ENCODE measurements around the gene ZNF689. TPM values are rescaled to one million over a fixed set of nuclear protein-coding genes. Genes with fewer than 3 reads are reported as not detected.
"Not testable (repeated sequence)": the region's sequence is repeated elsewhere in the genome, so short reads cannot be mapped to it uniquely, and the experiment has no call there.

ZNF689 gene
- total RNA-seq, 1 experiment from 2014 or later, result 7.3 TPM

DNA sequence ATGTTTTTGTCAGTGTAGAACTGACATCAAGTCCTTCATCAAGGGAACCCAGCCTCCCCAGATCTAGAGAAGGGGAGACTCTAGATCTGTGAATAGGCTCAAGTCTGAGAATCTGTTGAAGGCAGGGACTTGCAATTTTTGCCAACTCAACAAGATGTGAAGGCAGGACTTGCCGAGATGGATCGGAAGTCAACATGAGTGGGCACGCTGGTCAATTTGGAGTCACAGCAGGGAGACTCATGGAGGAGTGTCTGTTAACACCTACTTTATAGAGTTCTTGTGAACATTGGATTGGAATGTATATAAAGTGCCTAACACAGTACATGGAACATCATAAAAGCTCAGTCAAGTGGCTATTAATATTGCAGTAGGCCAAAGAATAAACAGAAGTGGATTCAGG lies 10.0 kb downstream of the ZNF689 start:
- DNase-seq (ENCODE audit: low read depth), result no peak

DNA sequence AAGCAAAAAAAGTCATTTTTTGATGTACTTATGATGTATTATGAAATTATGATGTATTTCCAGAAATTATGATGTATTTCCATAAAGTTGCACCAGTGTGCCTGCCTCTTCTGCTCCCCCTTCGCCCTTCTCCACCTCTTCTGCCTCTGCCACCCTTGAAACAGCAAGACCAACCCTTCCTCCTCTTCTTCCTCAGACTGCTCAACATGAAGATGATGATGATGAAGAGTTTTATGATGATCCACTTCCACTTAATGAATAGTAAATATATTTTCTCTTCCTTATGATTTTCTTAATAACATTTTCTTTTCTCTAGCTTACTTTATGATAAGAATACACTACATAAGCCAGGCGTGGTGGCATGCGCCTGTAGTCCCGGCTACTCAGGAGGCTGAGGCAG lies 17.3 kb downstream of the ZNF689 start:
- DNase-seq (ENCODE audit: low read depth), result no peak

- DNase-seq (ENCODE audit: low read depth), result not testable (repeated sequence)
Measured at GRCh38 chr16:30590869-30591268, 19.3 kb downstream of the ZNF689 start.

DNA sequence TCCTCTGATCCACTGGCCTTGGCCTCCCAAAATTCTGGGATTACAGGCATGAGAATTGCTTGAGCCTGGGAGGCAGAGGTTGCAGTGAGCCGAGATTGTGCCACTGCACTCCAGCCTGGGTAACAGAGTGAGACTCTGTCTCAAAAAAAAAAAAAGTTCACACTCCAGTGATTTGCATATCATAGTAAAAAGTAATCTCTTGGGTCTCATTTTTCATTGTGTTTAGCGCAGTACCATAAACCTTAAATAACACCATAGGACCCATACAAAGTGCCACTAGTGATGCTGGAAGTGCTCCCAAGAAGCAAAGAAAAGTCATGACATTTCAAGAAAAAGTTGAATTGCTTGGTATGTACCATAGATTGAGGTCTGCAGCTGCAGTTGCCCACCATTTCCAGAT lies 20.6 kb downstream of the ZNF689 start:
- not testable (repeated sequence) for DNase-seq (ENCODE audit: low read depth)

- no peak for DNase-seq (ENCODE audit: low read depth)
Measured at GRCh38 chr16:30588651-30589050, 21.5 kb downstream of the ZNF689 start.

DNA sequence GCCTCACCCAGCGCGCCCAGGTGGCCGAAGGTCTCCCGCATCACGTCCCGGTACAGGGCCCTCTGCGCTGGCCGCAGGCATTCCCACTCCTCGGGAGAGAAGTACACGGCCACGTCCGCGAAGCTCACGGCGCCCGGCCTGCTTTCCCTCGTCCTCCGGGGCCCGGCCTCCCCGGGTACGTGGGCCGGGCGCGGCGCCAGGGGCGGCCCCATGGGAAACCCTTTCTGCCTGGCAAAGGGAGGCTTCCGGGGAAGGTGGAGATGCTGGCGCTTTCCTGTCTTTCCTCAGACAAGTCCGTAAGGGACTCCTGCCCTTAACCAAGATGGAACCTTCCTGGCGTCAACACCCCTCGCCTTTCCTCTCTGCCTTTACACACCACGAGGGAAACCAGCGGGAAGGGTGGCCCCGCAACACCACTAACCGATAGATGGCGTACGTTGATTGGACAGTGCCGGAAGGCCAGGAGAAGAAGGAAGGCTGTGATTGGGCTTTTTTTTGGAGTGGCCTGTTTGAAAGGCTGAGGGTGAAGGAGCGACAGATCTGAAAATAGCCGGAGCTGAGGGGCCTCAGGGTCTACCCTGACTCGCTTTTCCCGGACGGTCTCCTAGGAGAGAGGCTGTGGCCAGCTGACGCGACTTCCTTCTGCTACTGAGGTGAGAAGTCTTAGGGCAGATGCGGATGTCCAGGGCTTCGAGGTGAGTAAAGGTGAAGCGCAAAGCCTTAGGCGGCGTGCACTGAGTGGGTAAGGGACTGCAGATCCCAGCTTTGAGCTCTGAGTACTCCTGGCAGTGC lies 24.6 kb downstream of the ZNF689 start, which contains the start of gene ZNF785:
Gene ZNF785 (minus strand): TSS at position 298 of the 792 bp plus-strand sequence. CDS start 86 bp downstream, at position 212.
- DNase-seq (ENCODE audit: low read depth), result peak; percentile 98

DNA sequence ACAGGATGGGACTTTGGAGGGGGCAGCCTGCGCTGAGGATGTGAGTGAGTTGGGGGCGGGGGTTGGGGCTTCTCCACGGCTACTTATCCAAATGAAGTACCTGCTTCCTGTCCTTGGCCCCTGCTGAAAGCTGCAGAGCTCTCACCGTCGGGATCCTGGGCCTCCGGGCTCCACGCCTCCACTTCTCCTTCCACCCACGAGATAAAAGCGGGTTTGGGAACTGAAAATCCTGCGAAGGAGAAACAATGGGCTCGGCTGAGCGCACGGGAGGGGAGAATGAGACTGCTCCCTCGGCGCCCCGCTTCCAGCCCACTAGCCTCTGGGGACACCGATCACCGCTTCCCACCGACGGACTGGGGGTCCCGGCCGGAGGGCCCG lies 25.2 kb downstream of the ZNF689 start:
- no peak for DNase-seq (ENCODE audit: low read depth)

- DNase-seq (ENCODE audit: low read depth), result no peak
Measured at GRCh38 chr16:30582611-30583340, 27.4 kb downstream of the ZNF689 start.

- DNase-seq (ENCODE audit: low read depth), result no peak
Measured at GRCh38 chr16:30581457-30581856, 28.7 kb downstream of the ZNF689 start.

DNA sequence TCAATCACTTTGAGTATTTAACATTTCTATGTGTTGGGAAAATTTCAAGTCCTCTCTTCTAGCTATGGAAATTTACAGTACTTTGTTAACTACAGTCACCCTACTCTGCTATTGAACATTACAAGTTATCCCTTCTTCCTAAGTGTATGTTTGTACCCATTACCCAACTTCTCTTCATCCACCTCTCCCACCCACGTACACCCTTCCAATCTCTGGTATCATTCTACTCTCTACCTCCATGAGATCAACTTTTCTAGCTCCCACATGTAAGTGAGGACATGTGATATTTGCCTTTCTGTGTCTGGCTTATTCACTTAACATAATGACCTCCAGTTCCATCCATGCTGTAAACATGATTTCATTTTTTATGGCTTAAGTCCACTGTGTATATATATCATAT lies 35.5 kb downstream of the ZNF689 start:
- DNase-seq (ENCODE audit: low read depth), result no peak

- DNase-seq (ENCODE audit: low read depth), result peak; percentile 94
Measured at GRCh38 chr16:30571445-30572322, 38.5 kb downstream of the ZNF689 start, which contains the start of gene ZNF688. ZNF688 (minus strand) TSS chr16:30571714; CDS start chr16:30571629, 85 bp downstream.

DNA sequence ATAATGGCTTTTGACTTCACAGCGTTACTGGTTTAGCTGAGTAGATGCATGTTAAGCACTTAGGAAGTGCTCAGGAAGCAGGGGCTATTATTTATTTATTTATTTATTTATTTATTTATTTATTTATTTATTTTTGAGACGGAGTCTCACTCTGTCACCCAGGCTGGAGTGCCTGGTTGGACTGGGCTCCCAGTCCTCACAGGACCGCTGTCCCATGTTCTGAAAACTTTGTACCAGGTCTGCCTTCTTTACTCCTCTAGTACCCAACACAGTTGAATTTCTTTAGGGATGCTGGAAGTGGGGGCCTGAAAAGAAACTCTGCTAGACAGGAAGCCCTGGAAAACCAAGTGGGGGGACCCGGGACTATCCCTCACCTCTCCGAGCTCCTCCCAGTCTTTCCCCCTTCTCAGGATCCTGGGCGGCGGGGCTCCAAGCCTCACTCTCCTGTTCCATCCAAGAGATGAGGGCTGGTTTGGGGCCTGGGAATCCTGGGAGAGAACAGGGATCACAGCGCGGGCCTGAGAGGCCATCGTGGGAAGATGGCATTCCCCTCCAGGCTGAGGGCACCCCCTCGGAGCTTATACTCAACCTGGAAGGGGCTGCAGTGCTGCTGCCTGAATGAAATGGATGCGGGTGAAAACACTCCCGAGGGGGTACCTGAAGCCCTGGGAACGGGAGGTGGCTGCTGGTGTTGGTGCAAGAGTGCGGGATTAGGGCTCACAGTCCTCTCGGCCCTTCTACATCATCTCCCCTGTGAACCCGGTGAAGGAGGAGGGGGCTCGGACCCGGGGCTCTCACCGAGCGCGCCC lies 39.3 kb downstream of the ZNF689 start:
- peak; percentile 18 for DNase-seq (ENCODE audit: low read depth)

- DNase-seq (ENCODE audit: low read depth), result no peak
Measured at GRCh38 chr16:30569746-30570635, 40.2 kb downstream of the ZNF689 start.

- no peak for DNase-seq (ENCODE audit: low read depth)
Measured at GRCh38 chr16:30569281-30569680, 40.9 kb downstream of the ZNF689 start.

GRCh38 chr16:30567991-30568638 lies 42.1 kb downstream of the ZNF689 start:
- DNase-seq (ENCODE audit: low read depth), result peak; percentile 39

- peak; percentile 57 for DNase-seq (ENCODE audit: low read depth)
Measured at GRCh38 chr16:30567160-30567990, 42.8 kb downstream of the ZNF689 start.

GRCh38 chr16:30566531-30566930 lies 43.7 kb downstream of the ZNF689 start:
- DNase-seq (ENCODE audit: low read depth), result no peak

- DNase-seq (ENCODE audit: low read depth), result no peak
Measured at GRCh38 chr16:30565984-30566383, 44.2 kb downstream of the ZNF689 start.

DNA sequence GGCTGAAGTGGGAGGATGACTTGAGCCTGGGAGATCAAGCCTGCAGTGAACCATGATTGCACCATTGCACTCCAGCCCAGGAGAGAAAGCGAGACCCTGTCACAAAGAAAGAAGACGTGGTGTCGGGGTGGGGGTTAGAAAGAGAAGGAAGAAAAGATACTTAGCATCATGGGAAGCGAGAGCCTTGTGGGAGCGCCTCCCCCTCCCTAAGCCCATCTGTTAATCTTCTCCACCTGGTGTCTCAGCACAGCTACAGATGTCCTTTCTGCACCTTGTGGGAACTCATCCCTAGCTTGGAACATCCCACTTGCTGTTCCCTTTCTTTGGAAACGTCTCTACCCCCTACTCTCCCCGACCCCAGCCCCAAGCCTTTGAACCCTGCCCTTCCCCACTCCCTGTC lies 44.7 kb downstream of the ZNF689 start:
- DNase-seq (ENCODE audit: low read depth), result no peak

Measured in Daoy (cell line).